ENCODE data around the gene SPO11.

The SPO11 gene

DNA sequence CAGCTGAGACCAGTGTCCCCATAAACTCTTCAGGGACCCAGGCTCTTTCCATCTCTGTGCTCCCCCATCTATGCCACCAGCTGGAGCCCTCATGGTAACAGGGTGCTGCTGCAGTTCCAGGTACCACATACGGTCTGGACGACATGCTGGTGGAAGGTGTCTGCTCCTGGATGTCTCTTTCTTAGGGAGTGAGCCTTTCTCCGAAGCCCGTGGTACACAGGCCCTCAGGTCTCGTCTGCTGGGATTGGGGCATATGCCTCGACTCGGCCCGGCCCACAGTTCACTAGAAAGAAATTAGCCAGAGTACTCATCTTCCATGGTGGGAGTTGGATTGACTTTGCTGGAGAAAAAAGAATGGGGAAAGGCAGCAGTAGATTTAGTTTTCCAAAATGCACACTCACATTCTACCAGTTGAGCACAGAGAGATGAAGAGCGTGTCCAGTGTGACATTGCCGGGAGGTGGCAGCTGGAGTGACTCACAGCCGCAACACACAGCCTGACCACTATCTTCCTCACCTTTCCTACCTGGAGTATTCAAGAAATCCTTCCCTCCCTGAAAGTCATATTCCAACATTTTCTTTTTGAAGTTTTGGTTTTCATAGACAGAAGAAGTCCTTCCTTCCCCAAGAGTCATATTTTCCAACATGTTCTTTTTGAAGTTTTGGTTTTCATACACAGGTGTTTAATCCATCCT is 18.6 kb upstream of the SPO11 start:
- DNase-seq (ENCODE audit: low read depth): no peak

- DNase-seq (ENCODE audit: low read depth): no peak
These were observed 17.5 kb upstream of the SPO11 start for GRCh38 chr20:57312138-57312537.

- no peak for DNase-seq (ENCODE audit: low read depth)
These were observed 16.4 kb upstream of the SPO11 start for GRCh38 chr20:57313230-57313629.

DNA sequence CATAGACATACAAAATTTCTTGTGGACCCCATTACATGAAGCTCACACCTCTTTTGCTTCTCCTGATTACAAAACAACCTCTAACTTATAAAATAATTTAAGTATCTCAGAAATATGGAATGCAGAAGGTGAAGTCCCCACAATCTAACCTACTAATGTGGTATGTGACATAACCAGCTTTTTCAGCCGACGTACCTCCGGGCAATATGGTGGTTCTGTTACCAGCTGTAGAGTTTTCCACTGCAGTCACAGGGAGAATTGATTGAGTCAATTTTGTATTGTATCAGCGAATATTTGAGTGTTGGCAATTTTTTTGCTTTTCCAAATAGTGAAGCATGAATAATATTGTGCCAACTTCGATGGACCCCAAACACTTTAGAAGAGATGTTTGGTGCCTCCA is 15.7 kb upstream of the SPO11 start:
- DNase-seq (ENCODE audit: low read depth): no peak

- DNase-seq (ENCODE audit: low read depth): no peak
These were observed 14.3 kb upstream of the SPO11 start for GRCh38 chr20:57315083-57315975.

- no peak for DNase-seq (ENCODE audit: low read depth)
These were observed 13.6 kb upstream of the SPO11 start for GRCh38 chr20:57315976-57316480.

- no peak for DNase-seq (ENCODE audit: low read depth)
These were observed 12.8 kb upstream of the SPO11 start for GRCh38 chr20:57316795-57317201.

DNA sequence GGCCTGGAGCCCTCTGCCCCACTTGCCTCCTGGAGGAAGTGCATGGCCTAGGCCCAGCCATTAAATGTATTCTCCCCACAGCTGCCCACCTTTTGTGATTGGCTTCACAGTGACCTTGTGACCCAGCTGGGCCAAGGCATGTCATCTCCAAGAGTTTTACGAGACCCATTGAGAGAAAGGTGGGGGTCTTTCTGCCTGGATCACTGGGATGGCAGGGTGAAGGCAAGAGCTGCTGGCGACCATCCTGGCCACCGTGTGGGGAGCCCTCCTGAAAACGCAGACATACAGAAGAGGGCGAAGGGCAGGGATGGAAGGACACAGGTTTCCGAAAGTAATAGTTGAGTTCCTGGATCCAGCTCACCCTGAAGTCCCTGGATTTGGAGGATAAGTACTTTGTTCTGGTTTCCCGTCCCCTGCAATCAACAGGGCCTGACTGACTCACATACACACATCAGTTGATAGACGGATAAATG is 12.3 kb upstream of the SPO11 start:
- no peak for DNase-seq (ENCODE audit: low read depth)

DNA sequence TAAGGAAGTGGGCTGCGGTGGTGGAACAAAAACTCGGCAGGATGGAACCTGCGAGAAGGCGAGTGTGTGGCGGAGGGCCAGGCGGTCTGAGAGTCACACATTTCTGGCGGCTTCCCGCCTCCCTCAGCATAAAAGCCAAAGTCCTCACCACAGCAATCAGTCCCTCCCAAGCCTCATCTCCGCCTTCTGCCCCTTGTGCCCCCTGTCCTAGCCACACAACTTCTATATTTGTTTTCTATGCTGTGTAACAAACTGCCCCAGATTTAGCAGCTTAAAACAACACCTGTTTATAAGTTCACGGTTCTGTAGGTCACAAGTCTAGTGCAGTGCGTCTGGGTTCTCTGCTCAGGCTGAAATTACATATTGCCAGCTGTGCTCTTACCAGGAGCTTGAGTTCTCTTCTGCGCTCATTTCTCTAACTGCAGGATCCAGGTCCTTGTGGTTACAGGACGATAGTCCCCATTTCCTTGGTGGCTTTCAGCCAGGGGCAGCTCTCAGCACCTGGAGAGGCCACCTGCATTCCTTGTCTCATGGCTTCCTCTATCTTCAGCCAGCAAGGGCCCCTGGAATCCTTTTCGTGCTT is 11.7 kb upstream of the SPO11 start:
- no peak for DNase-seq (ENCODE audit: low read depth)

GRCh38 chr20:57319584-57319983 is 10.0 kb upstream of the SPO11 start:
- no peak for DNase-seq (ENCODE audit: low read depth)

- DNase-seq (ENCODE audit: low read depth): no peak
These were observed 9.2 kb upstream of the SPO11 start for GRCh38 chr20:57320358-57320757.

GRCh38 chr20:57321142-57321541 is 8.5 kb upstream of the SPO11 start:
- no peak for DNase-seq (ENCODE audit: low read depth)

DNA sequence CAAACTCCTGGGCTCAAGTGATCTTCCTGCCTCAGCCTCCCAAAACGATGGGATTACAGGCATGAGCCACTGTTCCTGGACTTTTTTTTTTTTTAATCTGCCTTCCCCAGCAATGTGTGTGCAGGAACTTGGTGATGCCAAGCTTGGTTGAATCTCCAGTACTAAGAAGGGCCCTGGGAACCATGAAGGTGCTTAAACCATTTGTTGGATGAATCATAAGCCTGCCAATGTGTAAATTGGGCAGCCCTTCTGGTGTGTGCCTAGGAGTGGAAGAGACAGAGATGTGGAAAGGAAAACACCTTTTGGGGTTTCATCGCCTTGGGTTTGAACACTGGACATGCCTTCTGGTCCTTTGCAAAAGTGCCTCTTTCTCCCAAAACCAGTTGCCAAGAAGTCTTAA is 7.1 kb upstream of the SPO11 start:
- DNase-seq (ENCODE audit: low read depth): no peak

GRCh38 chr20:57323034-57323433 is 6.6 kb upstream of the SPO11 start:
- no peak for DNase-seq (ENCODE audit: low read depth)

GRCh38 chr20:57325632-57326356 is 3.8 kb upstream of the SPO11 start:
- no peak for DNase-seq (ENCODE audit: low read depth)

GRCh38 chr20:57326667-57327455 is 2.7 kb upstream of the SPO11 start:
- DNase-seq (ENCODE audit: low read depth): no peak

DNA sequence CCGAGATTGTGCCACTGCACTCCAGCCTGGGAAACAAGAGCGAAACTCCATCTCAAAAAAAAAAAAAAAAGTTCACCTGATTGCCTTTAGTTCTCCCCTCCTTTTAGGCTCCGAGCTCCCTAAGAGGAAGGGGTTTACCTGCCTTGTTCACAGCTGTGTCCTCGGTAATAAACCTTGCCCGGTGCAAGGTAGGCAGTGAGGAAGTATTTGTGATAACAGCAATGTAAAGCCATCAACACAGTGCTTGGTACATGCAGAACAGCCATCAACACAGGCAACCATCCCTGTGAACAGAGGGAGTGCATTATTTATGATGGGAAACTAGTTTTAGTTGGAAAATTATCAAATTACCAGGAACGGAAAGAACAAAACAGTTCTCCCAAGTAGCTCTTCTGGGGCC is 1.8 kb upstream of the SPO11 start:
- DNase-seq (ENCODE audit: low read depth): no peak

GRCh38 chr20:57330998-57331397 is 1.4 kb downstream of the SPO11 start:
- DNase-seq (ENCODE audit: low read depth): no peak

- DNase-seq (ENCODE audit: low read depth): no peak
These were observed 2.8 kb downstream of the SPO11 start for GRCh38 chr20:57332105-57333089.

DNA sequence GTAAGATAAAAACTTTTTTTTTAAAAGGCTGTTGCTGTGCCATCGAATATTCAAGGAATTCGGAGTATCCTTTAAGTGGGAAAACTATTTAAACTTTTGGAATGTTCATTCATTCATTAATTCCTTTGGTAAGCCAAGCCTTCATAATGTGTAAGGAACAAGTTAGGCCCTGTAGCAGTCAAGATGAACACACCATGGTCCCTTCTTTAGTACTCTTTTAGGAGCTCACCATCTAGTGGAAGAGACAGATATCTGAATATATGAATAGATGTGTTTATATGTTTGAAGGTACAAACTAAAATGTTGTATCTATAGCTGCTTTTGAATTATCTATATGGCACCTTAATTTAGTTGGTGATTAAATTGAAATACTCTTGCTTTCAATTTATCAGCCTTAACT is 5.8 kb downstream of the SPO11 start:
- no peak for DNase-seq (ENCODE audit: low read depth)
